Skeletal muscle tissue (tissue), 4 donors: ENCODE results near the gene RAD51. TPM values are rescaled to one million over a fixed set of nuclear protein-coding genes. Genes with fewer than 3 reads are reported as not detected.

Source experiments
- H3K27ac ChIP-seq: one replicate; pipeline ENCODE4 v1.7.0; 2013; ENCODE audit warnings: mild to moderate bottlenecking, low read depth, low read length, inconsistent platforms
- H3K27me3 ChIP-seq, 3 donors: one replicate each; pipeline ENCODE4 v1.7.0; 2013; ENCODE audit warnings: low read length in 3 of 3; ENCODE audit not compliant: control insufficient read depth in 3 of 3, insufficient read depth in 3 of 3
- H3K36me3 ChIP-seq, 3 donors: one replicate each; pipeline ENCODE4 v1.7.0; 2013; ENCODE audit warnings: low read length in 3 of 3; ENCODE audit not compliant: control insufficient read depth in 3 of 3, insufficient read depth in 3 of 3
- H3K4me1 ChIP-seq, 3 donors: one replicate each; pipeline ENCODE4 v1.7.0; 2013; ENCODE audit warnings: low read length in 3 of 3, mild to moderate bottlenecking in 3 of 3; ENCODE audit not compliant: control insufficient read depth in 3 of 3, insufficient read depth in 3 of 3
- H3K4me3 ChIP-seq, 3 donors: one replicate each; pipeline ENCODE4 v1.7.0; 2013; ENCODE audit warnings: low read length in 3 of 3
- H3K9ac ChIP-seq, 3 donors: one replicate each; pipeline ENCODE4 v1.7.0; 2013; ENCODE audit warnings: low read length in 3 of 3, mild to moderate bottlenecking in 3 of 3, moderate library complexity in 2 of 3, low read depth in 1 of 3
- H3K9me3 ChIP-seq, 3 donors: one replicate each; pipeline ENCODE4 v1.7.0; 2013; ENCODE audit warnings: low read length in 3 of 3; ENCODE audit not compliant: control insufficient read depth in 3 of 3
- total RNA-seq: library from RNA; depleted of rRNA; stranded (reverse); fragments of >200 nt; gene quantifications from one replicate; pipeline ENCODE4 v1.2.3, GENCODE V29; 2014
- donor health status: Osteomylitis.

Gene RAD51
- total RNA-seq, 1 donor from 2014 or later: 1.6 TPM

DNA sequence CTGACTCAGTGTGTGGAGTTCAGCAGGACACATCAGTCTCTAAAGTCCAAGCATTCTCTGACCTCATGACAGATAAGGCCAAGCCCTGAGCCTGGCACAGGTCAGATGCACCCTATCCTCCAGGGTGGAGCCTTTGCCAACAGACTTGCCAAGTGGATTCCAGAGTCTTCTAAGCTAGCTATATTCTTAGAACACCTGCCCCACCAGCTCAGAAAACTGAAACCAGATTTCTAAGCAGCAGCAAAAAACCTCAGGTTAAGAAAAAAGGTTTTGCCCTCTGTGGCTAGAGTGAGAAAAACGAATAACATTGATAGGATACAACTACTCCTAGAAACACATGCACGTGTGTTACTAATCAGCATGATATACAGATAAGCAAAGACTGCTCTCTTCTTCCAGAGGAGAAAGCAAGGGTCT, 48.5 kb downstream of the RAD51 start:
- peaks cover 40 to 57% (median 49%) of the 10 kb centered on the region in 3 donors for H3K36me3 ChIP-seq
- no peaks in the 10 kb centered on the region for H3K9me3 ChIP-seq
- peak overlapping the region; percentile 10 for H3K27ac ChIP-seq
- no peak overlapping the region for H3K4me3 ChIP-seq
- peak overlapping the region in 1 of 3 donors; percentile 9 for H3K9ac ChIP-seq
- peaks cover 11 to 26% (median 13%) of the 10 kb centered on the region in 3 donors for H3K4me1 ChIP-seq
- no peaks in the 10 kb centered on the region for H3K27me3 ChIP-seq

DNA sequence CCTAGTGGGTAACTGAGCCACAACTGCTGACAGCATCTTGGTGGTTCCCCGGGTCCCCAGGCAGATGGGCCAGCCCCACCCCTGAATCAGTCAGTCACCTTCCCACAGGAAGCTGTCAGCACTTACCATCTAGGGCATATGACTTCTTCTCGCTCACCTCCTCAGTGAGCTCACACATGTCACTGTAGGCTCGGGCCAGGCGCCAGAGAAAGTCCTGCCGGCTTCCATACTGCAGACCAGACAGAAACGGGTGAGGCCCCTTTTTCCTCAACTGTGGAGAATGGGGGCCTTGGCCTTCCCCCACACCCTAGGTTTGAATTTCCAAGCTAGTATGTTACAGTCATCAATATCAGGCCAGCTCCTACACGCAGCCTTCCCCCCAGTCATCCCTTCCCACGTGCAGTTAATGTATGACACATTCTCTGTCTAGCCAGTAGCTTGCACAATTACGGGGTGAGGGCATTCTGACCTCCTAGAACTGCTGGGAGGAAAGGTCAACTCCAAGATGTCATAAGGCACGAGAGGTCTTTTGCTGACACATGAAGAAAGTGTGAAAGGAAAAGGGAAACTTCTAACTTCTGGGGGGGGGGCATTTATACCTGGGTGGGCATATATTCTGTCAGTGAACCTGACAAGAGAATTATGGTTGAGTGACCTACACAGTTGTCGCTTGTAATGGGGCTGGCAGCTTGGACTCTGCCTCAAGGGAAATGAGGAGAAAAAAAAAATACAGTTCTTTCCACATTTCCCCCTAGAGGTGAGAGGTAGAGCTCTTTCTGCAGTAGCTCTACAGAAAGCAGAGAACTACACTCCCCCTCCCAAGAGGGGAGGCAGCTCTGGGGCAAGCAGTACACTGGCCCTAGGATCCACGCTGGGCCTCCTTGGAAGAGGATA, 49.2 kb downstream of the RAD51 start:
- H3K4me3 ChIP-seq: no peak overlapping the region
- no peaks in the 10 kb centered on the region for H3K27me3 ChIP-seq
- peak overlapping the region in 1 of 3 donors; percentile 9 for H3K9ac ChIP-seq
- peaks cover 11 to 26% (median 13%) of the 10 kb centered on the region in 3 donors for H3K4me1 ChIP-seq
- no peak overlapping the region for H3K27ac ChIP-seq
- H3K36me3 ChIP-seq: peaks cover 33 to 52% (median 43%) of the 10 kb centered on the region in 3 donors
- no peaks in the 10 kb centered on the region for H3K9me3 ChIP-seq

DNA sequence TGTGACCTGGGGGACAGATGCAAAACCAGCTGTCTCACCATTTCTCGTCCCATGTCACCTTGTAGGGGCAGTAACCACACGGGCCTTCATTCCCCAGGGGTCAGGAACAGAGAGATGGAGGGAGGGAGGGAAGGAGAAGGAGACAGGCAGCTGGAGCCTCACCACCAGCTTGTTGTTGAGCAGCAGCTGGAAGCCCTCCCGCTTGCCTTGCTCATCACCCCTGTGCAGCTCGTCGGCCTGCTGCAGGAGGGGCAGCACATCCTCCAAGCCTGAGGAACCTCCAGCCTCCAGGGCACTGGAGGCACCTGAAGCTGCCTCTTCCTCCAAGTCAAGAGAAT, 49.8 kb downstream of the RAD51 start:
- Histone ChIP-seq H3K27me3 (no peaks in the 10 kb centered on the region), H3K36me3 (peaks cover 30 to 52% (median 39%) of the 10 kb centered on the region in 3 donors), H3K9ac (no peak overlapping the region), H3K4me3 (no peak overlapping the region), H3K4me1 (peaks cover 11 to 26% (median 13%) of the 10 kb centered on the region in 3 donors), H3K9me3 (no peaks in the 10 kb centered on the region), H3K27ac (no peak overlapping the region)

DNA sequence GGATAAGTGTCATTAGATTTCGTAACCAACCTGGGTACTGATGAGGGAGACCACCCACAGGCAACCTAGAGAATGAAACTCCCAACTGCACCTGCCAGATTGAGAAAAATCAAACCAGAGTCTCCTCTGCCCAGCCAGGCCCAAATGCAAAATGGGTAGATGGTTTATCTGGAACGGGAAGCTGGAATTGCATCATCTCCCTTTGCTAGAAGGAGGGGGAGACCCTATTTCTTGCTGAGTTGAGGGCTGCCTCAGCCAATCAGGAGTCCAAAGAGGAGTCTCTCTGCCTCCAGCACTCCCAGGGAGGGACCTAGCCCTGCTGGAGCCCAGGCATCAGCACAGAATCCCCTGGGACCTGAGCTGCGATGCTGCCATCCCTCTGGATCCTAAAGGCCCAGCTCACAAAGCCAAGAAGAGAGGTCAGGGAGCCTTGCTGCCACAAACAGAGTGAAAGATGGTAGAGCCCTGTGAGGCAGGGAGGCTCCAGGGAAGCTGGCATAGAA, 52.0 kb downstream of the RAD51 start:
- peaks cover 34 to 67% (median 45%) of the 10 kb centered on the region in 3 donors for H3K36me3 ChIP-seq
- peaks cover 7 to 27% (median 11%) of the 10 kb centered on the region in 3 donors for H3K4me1 ChIP-seq
- no peak overlapping the region for H3K4me3 ChIP-seq
- H3K27me3 ChIP-seq: no peaks in the 10 kb centered on the region
- H3K27ac ChIP-seq: no peak overlapping the region
- H3K9ac ChIP-seq: peak overlapping the region in 1 of 3 donors; percentile 4
- H3K9me3 ChIP-seq: no peaks in the 10 kb centered on the region

GRCh38 chr15:40747685-40748631, 53.0 kb downstream of the RAD51 start:
- Histone ChIP-seq H3K27me3 (no peaks in the 10 kb centered on the region), H3K4me1 (peaks cover 7 to 26% (median 11%) of the 10 kb centered on the region in 3 donors), H3K36me3 (peaks cover 34 to 61% (median 42%) of the 10 kb centered on the region in 3 donors), H3K27ac (no peak overlapping the region), H3K9me3 (no peaks in the 10 kb centered on the region), H3K4me3 (no peak overlapping the region), H3K9ac (no peak overlapping the region)

- no peaks in the 10 kb centered on the region for H3K9me3 ChIP-seq
- H3K4me3 ChIP-seq: no peak overlapping the region
- H3K36me3 ChIP-seq: peaks cover 34 to 52% (median 37%) of the 10 kb centered on the region in 3 donors
- H3K27ac ChIP-seq: no peak overlapping the region
- no peaks in the 10 kb centered on the region for H3K27me3 ChIP-seq
- peaks cover under 1 to 16% (median 5%) of the 10 kb centered on the region in 3 donors for H3K4me1 ChIP-seq
- H3K9ac ChIP-seq: no peak overlapping the region
Measured at GRCh38 chr15:40749151-40749630, 54.2 kb downstream of the RAD51 start.

DNA sequence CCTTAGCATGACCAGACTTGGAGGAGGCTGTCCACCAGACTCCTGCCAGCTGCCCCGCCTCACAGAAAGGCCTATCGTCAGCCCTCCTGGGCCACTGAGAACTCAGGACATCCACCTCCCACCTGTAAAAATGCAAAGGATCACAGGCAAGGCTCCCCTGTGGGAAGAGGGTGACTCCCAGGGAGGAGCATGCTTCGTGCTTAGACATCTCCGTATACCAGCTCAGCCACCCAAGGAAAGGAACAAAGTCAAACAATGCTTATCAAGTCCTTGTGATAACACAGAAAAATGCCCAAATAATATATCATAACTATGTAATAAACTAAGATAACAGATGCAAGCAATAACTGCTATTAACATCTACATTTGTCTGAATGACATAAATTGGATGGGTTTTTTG, 55.9 kb downstream of the RAD51 start:
- H3K27ac ChIP-seq: no peak overlapping the region
- H3K27me3 ChIP-seq: no peaks in the 10 kb centered on the region
- H3K9ac ChIP-seq: no peak overlapping the region
- no peaks in the 10 kb centered on the region for H3K9me3 ChIP-seq
- H3K4me1 ChIP-seq: peaks cover 5 to 24% (median 9%) of the 10 kb centered on the region in 3 donors
- no peak overlapping the region for H3K4me3 ChIP-seq
- H3K36me3 ChIP-seq: peaks cover 27 to 43% (median 30%) of the 10 kb centered on the region in 3 donors

DNA sequence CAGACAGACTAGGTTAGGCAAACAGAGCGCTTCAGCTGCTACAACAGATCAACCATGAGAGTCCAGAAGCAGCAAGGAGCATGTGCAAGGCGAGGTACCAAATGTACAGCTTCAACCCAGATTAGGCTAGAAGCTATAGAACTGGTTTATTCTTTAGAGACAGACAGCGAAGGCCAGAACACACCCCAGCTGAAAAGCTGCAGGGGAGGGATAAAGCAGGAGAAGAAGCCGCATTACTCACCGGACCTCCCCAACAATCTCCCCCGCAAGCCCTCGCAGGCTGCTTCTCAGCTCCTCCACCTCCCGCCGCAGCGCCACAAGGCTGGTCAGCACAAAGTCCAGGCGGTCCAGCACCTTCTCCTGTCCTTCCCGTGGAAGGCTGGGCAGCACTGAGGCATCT, 56.8 kb downstream of the RAD51 start:
- no peaks in the 10 kb centered on the region for H3K9me3 ChIP-seq
- H3K27ac ChIP-seq: no peak overlapping the region
- H3K27me3 ChIP-seq: no peaks in the 10 kb centered on the region
- H3K9ac ChIP-seq: no peak overlapping the region
- H3K4me1 ChIP-seq: peaks cover 5 to 25% (median 9%) of the 10 kb centered on the region in 3 donors
- no peak overlapping the region for H3K4me3 ChIP-seq
- H3K36me3 ChIP-seq: peaks cover 27 to 43% (median 30%) of the 10 kb centered on the region in 3 donors

GRCh38 chr15:40754574-40754882, 59.6 kb downstream of the RAD51 start:
- no peaks in the 10 kb centered on the region for H3K9me3 ChIP-seq
- peaks cover 18 to 23% (median 22%) of the 10 kb centered on the region in 3 donors for H3K36me3 ChIP-seq
- H3K4me1 ChIP-seq: peaks cover 5 to 15% (median 9%) of the 10 kb centered on the region in 3 donors
- peak overlapping the region; percentile 94 to 97 (median 96) for H3K4me3 ChIP-seq
- no peaks in the 10 kb centered on the region for H3K27me3 ChIP-seq
- H3K27ac ChIP-seq: peak overlapping the region; percentile 88
- H3K9ac ChIP-seq: peak overlapping the region; percentile 92 to 97 (median 93)
